IPS-15b (cell line): ENCODE results near the gene LIG3.
A peak's percentile ranks its signal among the peaks of the same experiment; 100 is the strongest.
"Not testable (repeated sequence)": the region's sequence is repeated elsewhere in the genome, so short reads cannot be mapped to it uniquely, and the experiment has no call there.

Source experiments
- H3K27me3 ChIP-seq: one replicate; pipeline ENCODE4 v1.6.1; 2013; ENCODE audit warnings: low read length; ENCODE audit not compliant: control insufficient read depth, insufficient read depth
- H3K36me3 ChIP-seq: one replicate; pipeline ENCODE4 v1.6.1; 2013; ENCODE audit warnings: low read length; ENCODE audit not compliant: control insufficient read depth, insufficient read depth
- H3K4me1 ChIP-seq: one replicate; pipeline ENCODE4 v1.6.1; 2013; ENCODE audit warnings: mild to moderate bottlenecking, low read length; ENCODE audit not compliant: control insufficient read depth, insufficient read depth
- H3K4me3 ChIP-seq: one replicate; pipeline ENCODE4 v1.5.1; 2013; ENCODE audit warnings: low read depth, low read length
- H3K9ac ChIP-seq: one replicate; pipeline ENCODE4 v1.6.1; 2013; ENCODE audit warnings: low read depth, mild to moderate bottlenecking, low read length
- H3K9me3 ChIP-seq: one replicate; pipeline ENCODE4 v1.6.1; 2013; ENCODE audit warnings: mild to moderate bottlenecking, low read length; ENCODE audit not compliant: control insufficient read depth, insufficient read depth

Gene LIG3

DNA sequence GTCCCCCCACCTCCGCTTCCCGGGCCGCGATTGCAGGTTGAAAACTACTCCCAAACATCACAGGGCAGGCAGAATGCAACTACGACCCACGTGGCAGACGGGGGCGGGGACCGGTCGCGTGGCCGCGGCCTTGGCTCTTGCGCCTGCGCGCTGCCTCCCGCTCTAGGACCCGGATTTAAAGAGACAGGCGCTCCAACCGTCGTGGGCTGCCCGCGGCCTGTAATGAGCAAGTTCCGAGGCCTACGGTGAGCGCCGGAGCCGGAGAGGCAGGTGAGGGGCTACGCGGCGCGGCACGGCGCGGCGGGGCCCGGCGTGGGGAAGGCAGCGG is at the start of gene LIG3:
LIG3 (plus strand) TSS at position 160 of the 328 bp plus-strand sequence. CDS start 2,494 bp downstream, outside the sequence.
- H3K4me3 ChIP-seq, result peak within 1 kb of the TSS; percentile 83

DNA sequence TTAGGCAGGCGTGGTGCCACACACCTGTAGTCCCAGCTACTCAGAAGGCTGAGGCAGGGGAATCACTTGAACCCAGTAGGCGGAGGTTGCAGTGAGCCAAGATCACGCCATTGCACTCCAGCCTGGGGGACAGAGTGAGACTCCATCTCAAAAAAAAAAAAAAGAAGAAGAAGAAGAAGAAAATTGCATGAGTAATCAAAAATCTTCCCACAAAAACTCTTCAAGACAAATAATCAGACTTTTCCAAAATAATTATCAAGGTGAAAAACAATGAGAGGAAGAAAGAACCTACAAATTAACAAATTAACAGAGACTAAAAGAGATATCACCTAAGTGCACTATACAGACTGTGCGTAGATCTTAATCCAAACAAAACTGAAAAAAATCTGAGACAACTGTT is 29.5 kb upstream of the LIG3 start:
- H3K4me1 ChIP-seq, H3K36me3 ChIP-seq, H3K4me3 ChIP-seq, H3K9ac ChIP-seq, H3K9me3 ChIP-seq, H3K27me3 ChIP-seq: not testable (repeated sequence)

More for the DNA sequence above, at the start of gene LIG3:
- peaks cover 3% of the 10 kb centered on the region for H3K36me3 ChIP-seq
- peaks cover 6% of the 10 kb centered on the region for H3K4me1 ChIP-seq
- no peaks in the 10 kb centered on the region for H3K27me3 ChIP-seq
- peak within 1 kb of the TSS; percentile 95 for H3K9ac ChIP-seq
- no peaks in the 10 kb centered on the region for H3K9me3 ChIP-seq

DNA sequence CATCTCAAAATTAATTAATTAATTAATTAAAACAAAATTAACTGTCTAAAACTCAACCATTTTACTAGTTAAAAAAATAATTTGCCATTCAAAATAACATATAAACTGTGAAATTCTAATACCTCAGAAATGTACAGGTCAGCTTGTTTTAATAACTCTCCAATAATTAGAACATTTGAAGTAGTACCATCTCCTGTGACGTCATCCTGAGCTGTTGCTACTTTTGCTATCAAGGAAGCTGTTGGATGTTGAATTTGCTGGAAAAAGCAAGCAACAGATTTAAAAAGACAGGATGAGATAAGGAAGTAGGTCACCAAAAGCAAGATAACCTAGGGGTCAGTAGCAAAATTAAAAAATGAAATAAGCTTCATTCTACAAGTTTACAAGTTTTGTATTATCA is 21.9 kb upstream of the LIG3 start:
- Histone ChIP-seq H3K4me3 (no peak overlapping the region), H3K36me3 (no peaks in the 10 kb centered on the region), H3K9me3 (no peaks in the 10 kb centered on the region), H3K9ac (no peak overlapping the region), H3K27me3 (peaks cover 3% of the 10 kb centered on the region), H3K4me1 (no peaks in the 10 kb centered on the region)

- H3K27me3 ChIP-seq, result peaks cover 3% of the 10 kb centered on the region
- H3K9ac ChIP-seq, result peak within 1 kb of the TSS; percentile 97
- H3K36me3 ChIP-seq, result peaks cover 6% of the 10 kb centered on the region
- peak within 1 kb of the TSS; percentile 100 for H3K4me3 ChIP-seq
- H3K9me3 ChIP-seq, result no peaks in the 10 kb centered on the region
- no peaks in the 10 kb centered on the region for H3K4me1 ChIP-seq
These were observed 19.0 kb upstream of the LIG3 start, which contains the start of the genes CCT6B and ZNF830 for GRCh38 chr17:34961093-34961911. Gene CCT6B, minus strand, starts transcription at chr17:34961460. Its CDS starts 67 bp downstream, at chr17:34961393. Gene ZNF830, plus strand, starts transcription at chr17:34961540. Its CDS starts 27 bp downstream, at chr17:34961567.

GRCh38 chr17:34974179-34974578 is 6.1 kb upstream of the LIG3 start:
- no peak overlapping the region for H3K4me3 ChIP-seq
- no peaks in the 10 kb centered on the region for H3K36me3 ChIP-seq
- no peaks in the 10 kb centered on the region for H3K4me1 ChIP-seq
- H3K27me3 ChIP-seq, result no peaks in the 10 kb centered on the region
- H3K9ac ChIP-seq, result no peak overlapping the region
- no peaks in the 10 kb centered on the region for H3K9me3 ChIP-seq

- Histone ChIP-seq H3K4me1 (no peaks in the 10 kb centered on the region), H3K9me3 (no peaks in the 10 kb centered on the region)
These were observed 5.2 kb upstream of the LIG3 start for GRCh38 chr17:34974794-34975785.

GRCh38 chr17:34979153-34979552 is 1.2 kb upstream of the LIG3 start:
- Histone ChIP-seq H3K9ac (no peak overlapping the region), H3K36me3 (no peaks in the 10 kb centered on the region), H3K4me1 (peaks cover 6% of the 10 kb centered on the region), H3K27me3 (no peaks in the 10 kb centered on the region), H3K9me3 (no peaks in the 10 kb centered on the region), H3K4me3 (no peak overlapping the region)

More at GRCh38 chr17:34974794-34975785, 5.2 kb upstream of the LIG3 start:
- no peaks in the 10 kb centered on the region for H3K36me3 ChIP-seq
- H3K4me3 ChIP-seq, result no peak overlapping the region
- no peaks in the 10 kb centered on the region for H3K27me3 ChIP-seq
- no peak overlapping the region for H3K9ac ChIP-seq

- no peaks in the 10 kb centered on the region for H3K27me3 ChIP-seq
- peaks cover 6% of the 10 kb centered on the region for H3K4me1 ChIP-seq
- H3K36me3 ChIP-seq, result no peaks in the 10 kb centered on the region
- H3K9ac ChIP-seq, result peak overlapping the region; percentile 67
- H3K9me3 ChIP-seq, result no peaks in the 10 kb centered on the region
- peak overlapping the region; percentile 83 for H3K4me3 ChIP-seq
These were observed 511 bp upstream of the LIG3 start for GRCh38 chr17:34979650-34980352.

- peak overlapping the region; percentile 83 for H3K4me3 ChIP-seq
- H3K9me3 ChIP-seq, result no peaks in the 10 kb centered on the region
- peaks cover 4% of the 10 kb centered on the region for H3K36me3 ChIP-seq
- H3K27me3 ChIP-seq, result no peaks in the 10 kb centered on the region
- H3K4me1 ChIP-seq, result peaks cover 6% of the 10 kb centered on the region
- H3K9ac ChIP-seq, result peak overlapping the region; percentile 95
These were observed 597 bp downstream of the LIG3 start for GRCh38 chr17:34980681-34981537.

DNA sequence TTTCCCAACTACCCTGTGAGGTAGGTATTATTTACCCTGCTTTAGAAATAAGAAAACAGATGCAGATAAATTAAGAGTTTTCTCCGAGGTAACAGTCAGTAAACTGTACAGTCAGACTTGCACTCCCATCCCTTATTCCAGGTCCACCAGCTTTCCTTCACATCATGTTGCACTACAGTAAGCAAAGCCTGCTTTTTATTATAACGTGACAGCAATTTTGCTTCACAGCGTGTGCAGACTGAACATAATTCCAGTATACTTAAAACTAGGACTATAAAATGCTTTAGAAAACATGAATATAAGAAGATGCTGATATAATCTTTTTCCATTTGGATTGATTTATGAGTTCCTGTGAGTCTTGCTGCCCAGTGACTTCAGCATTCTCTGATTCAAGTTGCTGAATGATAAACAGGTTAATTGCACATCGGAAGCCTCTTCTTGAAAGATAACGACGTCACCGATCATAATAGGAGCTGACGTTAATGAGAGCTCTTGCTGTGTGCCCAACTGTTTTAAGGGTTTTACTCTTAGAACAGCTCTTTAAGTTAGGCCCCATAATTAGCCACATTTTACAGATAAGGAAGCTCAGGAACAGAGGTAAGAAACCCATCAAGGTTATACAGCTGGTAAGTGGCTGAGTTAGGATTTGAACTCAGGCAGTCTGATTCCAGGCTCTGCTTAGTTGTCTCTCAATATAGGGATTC is 1.4 kb downstream of the LIG3 start:
- H3K9me3 ChIP-seq, result no peaks in the 10 kb centered on the region
- H3K9ac ChIP-seq, result peak overlapping the region; percentile 95
- peaks cover 7% of the 10 kb centered on the region for H3K36me3 ChIP-seq
- H3K4me3 ChIP-seq, result peak overlapping the region; percentile 83
- H3K4me1 ChIP-seq, result peaks cover 6% of the 10 kb centered on the region
- no peaks in the 10 kb centered on the region for H3K27me3 ChIP-seq
